ENCODE results near the gene STARD8.

Gene STARD8

DNA sequence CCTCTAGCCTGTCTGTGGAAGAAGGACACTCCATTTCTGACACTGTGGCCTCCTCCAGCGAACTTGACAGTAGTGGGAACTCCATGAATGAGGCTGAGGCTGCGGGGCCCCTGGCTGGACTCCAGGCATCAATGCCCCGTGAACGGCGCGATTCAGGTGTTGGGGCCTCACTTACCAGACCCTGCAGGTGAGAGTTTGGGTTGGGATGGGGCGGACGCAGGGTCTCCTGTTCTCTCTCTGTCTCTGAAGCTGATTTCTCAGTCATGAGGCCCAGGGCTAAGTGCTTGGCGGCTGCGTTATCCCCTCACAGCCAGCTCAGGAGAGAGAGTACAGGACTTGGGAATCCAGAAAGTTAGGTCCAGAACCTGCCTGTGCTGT is 71.0 kb downstream of the STARD8 start:
- TF ChIP-seq, protein P1, sequence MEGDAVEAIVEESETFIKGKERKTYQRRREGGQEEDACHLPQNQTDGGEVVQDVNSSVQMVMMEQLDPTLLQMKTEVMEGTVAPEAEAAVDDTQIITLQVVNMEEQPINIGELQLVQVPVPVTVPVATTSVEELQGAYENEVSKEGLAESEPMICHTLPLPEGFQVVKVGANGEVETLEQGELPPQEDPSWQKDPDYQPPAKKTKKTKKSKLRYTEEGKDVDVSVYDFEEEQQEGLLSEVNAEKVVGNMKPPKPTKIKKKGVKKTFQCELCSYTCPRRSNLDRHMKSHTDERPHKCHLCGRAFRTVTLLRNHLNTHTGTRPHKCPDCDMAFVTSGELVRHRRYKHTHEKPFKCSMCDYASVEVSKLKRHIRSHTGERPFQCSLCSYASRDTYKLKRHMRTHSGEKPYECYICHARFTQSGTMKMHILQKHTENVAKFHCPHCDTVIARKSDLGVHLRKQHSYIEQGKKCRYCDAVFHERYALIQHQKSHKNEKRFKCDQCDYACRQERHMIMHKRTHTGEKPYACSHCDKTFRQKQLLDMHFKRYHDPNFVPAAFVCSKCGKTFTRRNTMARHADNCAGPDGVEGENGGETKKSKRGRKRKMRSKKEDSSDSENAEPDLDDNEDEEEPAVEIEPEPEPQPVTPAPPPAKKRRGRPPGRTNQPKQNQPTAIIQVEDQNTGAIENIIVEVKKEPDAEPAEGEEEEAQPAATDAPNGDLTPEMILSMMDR (IDR thresholded peaks at IDR 0.05; ENCODE audit: insufficient read depth, low read depth, low read length, missing control alignments), result no peak
- no peak overlapping the region for H3K4me3 ChIP-seq (ENCODE audit: low read length)
- DNase-seq (ENCODE audit: low read depth), result no peak

DNA sequence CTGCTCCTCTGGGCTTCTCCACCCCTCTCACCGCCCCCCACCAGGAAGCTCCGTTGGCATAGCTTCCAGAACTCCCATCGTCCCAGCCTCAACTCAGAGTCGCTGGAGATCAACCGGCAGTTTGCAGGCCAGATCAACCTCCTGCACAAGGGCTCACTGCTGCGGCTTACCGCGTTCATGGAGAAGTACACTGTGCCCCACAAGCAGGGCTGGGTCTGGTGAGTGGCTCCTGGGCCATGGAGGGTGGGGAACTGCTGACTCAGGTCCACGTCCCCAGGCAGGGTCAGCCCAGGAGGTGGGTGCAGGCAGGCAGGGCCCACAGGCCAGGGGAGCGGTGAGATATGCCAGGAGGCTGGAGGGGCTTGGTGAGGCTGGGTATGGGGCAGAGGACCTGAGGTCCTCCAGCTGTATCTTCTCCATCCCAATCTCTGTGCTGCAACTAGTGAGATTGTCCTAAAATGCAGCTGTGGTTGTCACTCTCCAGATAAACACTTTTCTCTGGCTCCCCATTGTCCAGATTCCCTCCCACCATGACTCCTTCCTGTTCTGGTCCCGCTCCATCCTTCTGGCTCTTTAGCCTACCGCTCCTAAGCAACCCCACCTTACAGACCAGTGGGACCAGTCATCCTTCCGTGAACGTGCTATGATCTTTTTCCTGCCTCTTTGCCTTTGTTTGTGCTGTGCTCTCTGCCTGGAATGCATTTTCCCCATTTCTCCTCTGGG is 71.9 kb downstream of the STARD8 start:
- H3K4me3 ChIP-seq (ENCODE audit: low read length), result no peak overlapping the region
- DNase-seq (ENCODE audit: low read depth), result no peak
- TF ChIP-seq, protein P1 (IDR thresholded peaks at IDR 0.05; ENCODE audit: insufficient read depth, low read depth, low read length, missing control alignments), result no peak

DNA sequence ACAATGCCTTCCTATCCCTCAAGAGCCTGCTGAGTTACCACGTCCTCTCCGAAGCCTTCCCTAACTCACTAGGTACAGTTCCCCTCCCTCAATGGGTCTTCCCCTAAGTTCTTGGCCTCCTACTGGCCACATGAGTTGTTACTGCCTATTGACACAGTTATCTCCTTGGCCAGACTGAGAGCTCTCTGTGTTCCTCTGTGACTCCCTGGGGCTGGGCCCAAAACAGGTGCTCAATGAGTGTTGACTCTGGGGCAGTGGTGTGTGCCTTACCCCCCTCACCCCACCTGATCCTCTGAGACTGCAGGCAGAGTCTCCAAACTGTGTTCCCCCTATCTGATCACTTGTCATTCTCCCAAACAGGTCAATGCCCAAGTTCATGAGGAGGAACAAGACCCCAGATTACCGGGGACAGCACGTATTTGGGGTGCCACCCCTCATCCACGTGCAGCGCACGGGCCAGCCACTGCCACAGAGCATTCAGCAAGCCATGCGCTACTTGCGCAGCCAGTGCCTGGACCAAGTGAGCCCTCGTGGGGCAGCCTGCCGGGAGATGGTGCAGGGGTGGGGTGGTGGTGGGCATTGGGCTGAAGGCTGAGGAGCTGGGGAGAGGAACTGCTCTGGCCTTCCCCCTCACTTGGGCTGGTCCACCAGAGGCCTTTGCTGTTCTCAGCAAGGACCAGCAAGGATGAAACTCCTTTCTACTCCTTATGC is 72.6 kb downstream of the STARD8 start:
- TF ChIP-seq, protein P1 (IDR thresholded peaks at IDR 0.05; ENCODE audit: insufficient read depth, low read depth, low read length, missing control alignments), result peak; percentile 22
- no peak for DNase-seq (ENCODE audit: low read depth)
- no peak overlapping the region for H3K4me3 ChIP-seq (ENCODE audit: low read length)

DNA sequence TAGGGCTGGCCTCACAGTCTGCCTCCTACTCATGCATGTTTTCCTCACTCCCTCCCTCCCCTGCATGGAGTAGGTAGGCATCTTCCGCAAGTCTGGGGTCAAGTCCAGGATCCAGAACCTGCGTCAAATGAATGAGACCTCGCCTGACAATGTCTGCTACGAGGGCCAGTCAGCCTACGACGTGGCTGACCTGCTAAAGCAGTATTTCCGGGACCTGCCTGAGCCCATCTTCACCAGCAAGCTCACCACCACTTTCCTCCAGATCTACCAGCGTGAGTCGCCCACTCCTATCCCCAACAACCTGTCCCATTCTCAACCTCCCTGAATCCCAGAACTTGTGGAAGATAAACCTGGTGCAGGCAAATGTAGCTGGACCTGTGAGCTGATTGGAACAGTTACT is 73.4 kb downstream of the STARD8 start:
- DNase-seq (ENCODE audit: low read depth), result no peak
- TF ChIP-seq, protein P1 (IDR thresholded peaks at IDR 0.05; ENCODE audit: insufficient read depth, low read depth, low read length, missing control alignments), result no peak

DNA sequence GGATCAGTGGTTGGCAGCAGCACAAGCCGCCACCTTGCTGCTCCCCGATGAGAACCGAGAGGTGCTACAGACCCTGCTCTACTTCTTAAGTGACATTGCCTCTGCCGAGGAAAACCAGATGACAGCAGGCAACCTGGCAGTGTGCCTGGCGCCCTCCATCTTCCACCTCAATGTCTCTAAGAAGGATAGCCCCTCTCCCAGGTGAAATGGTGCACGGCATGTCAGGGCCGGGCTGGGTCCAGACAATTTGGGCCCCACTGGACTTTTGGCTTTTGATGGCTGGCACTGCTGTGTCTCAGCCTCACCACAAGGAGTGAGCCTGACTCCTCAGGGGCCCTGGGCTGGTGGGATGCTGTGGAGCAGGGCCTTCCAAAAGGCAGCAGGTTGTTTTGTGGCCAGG is 74.1 kb downstream of the STARD8 start:
- TF ChIP-seq, protein P1 (IDR thresholded peaks at IDR 0.05; ENCODE audit: insufficient read depth, low read depth, low read length, missing control alignments), result no peak
- H3K4me3 ChIP-seq (ENCODE audit: low read length), result no peak overlapping the region
- DNase-seq (ENCODE audit: low read depth), result no peak

More for the DNA sequence above, 73.4 kb downstream of the STARD8 start:
- H3K4me3 ChIP-seq (ENCODE audit: low read length), result no peak overlapping the region

DNA sequence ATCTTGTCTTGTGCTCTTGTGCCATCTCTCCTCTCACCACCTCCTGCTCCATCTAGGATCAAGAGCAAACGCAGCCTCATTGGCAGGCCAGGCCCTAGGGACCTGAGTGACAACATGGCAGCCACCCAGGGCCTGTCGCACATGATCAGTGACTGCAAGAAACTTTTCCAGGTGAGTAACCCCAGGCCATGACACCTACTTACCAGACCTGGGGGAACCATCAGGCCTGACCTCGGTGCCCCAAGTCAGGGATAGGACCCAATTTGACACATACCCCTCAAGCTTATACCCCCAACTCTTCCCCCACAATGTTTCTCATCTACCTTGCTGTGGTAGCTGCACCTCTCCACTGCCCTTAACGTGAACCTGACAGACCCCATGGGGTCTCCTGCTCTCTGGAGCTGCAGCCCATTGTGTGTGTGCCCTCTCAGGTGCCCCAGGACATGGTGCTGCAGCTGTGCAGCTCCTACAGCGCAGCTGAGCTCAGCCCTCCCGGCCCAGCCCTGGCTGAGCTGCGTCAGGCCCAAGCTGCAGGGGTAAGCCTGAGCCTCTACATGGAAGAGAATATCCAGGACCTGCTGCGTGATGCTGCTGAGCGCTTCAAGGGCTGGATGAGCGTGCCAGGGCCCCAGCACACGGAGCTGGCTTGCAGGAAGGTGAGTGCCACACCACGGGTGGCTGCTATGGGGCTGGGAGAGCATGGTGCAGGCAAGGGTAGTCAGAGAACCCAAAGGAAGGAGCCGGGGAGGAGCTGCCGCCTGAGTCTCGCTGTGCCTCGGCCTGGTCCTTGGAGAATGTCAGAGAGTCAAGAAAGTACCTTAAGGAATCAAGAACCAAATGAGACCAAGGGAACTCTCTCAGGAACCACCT is 74.8 kb downstream of the STARD8 start:
- no peak for DNase-seq (ENCODE audit: low read depth)
- no peak overlapping the region for H3K4me3 ChIP-seq (ENCODE audit: low read length)
- TF ChIP-seq, protein P1 (IDR thresholded peaks at IDR 0.05; ENCODE audit: insufficient read depth, low read depth, low read length, missing control alignments), result no peak
